HEK293T (cell line): ENCODE measurements around the gene ARID1B.

Experiments
- CTCF ChIA-PET: fragments of 350-600 bp; formaldehyde crosslinking; extraction: SDS; loops from one replicate; lab custom pipeline; 2021; ENCODE audit warnings: antibody characterized with exemption, inconsistent platforms; lab: Yijun Ruan, JAX
- POLR2A ChIA-PET: fragments of 350-600 bp; formaldehyde crosslinking; extraction: SDS; loops from one replicate; lab custom pipeline; 2020; ENCODE audit warnings: antibody characterized with exemption, inconsistent platforms; lab: Yijun Ruan, JAX
- DNase-seq: peaks from one replicate; pipeline ENCODE4 v3.0.0; 2012; ENCODE audit warnings: mixed read lengths; ENCODE audit errors: extremely low spot score
- ARNT ChIP-seq: fragments of 450-650 bp; IDR thresholded peaks from 2 replicates; pipeline ENCODE4 v1.6.1; 2017; ENCODE audit warnings: mild to moderate bottlenecking
- BHLHE40 ChIP-seq: fragments of 450-650 bp; IDR thresholded peaks from 2 replicates; pipeline ENCODE4 v1.6.1; 2016; ENCODE audit warnings: mild to moderate bottlenecking, moderate library complexity, borderline replicate concordance
- CTBP1 ChIP-seq: fragments of 450-650 bp; IDR thresholded peaks from 2 replicates; pipeline ENCODE4 v1.6.1; 2016; ENCODE audit warnings: borderline replicate concordance
- ELF4 ChIP-seq: fragments of 450-650 bp; IDR thresholded peaks from 2 replicates; pipeline ENCODE4 v1.6.1; 2017; ENCODE audit warnings: antibody characterized with exemption
- FOXA1 ChIP-seq: fragments of 450-650 bp; IDR thresholded peaks from 2 replicates; pipeline ENCODE4 v1.6.1; 2016; ENCODE audit warnings: mild to moderate bottlenecking
- FOXK2 ChIP-seq: fragments of 450-650 bp; IDR thresholded peaks from 2 replicates; pipeline ENCODE4 v1.6.1; 2016; ENCODE audit warnings: mild to moderate bottlenecking
- FOXM1 ChIP-seq: fragments of 450-650 bp; IDR thresholded peaks from 2 replicates; pipeline ENCODE4 v1.6.1; 2017; ENCODE audit warnings: mild to moderate bottlenecking, borderline replicate concordance
- HDGF ChIP-seq: fragments of 450-650 bp; IDR thresholded peaks from 2 replicates; pipeline ENCODE4 v1.6.1; 2017; ENCODE audit warnings: antibody characterized with exemption, borderline replicate concordance
- L3MBTL2 ChIP-seq: fragments of 450-650 bp; conservative IDR thresholded peaks from 2 replicates; pipeline ENCODE4 v1.6.1; 2016; ENCODE audit warnings: mild to moderate bottlenecking
- LEF1 ChIP-seq: fragments of 450-650 bp; IDR thresholded peaks from 2 replicates; pipeline ENCODE4 v1.6.1; 2017; ENCODE audit warnings: mild to moderate bottlenecking, borderline replicate concordance
- NFRKB ChIP-seq: fragments of 450-650 bp; IDR thresholded peaks from 2 replicates; pipeline ENCODE4 v1.6.1; 2016; ENCODE audit warnings: mild to moderate bottlenecking, moderate library complexity
- PKNOX1 ChIP-seq: fragments of 450-650 bp; IDR thresholded peaks from 2 replicates; pipeline ENCODE4 v1.6.1; 2016
- SP1 ChIP-seq: fragments of 450-650 bp; IDR thresholded peaks from 2 replicates; pipeline ENCODE4 v1.6.1; 2017
- SUZ12 ChIP-seq: fragments of 450-650 bp; IDR thresholded peaks from 2 replicates; pipeline ENCODE4 v1.6.1; 2016; ENCODE audit warnings: mild to moderate bottlenecking
- TARDBP ChIP-seq: fragments of 450-650 bp; IDR thresholded peaks from 2 replicates; pipeline ENCODE4 v1.6.1; 2016
- ZNF384 ChIP-seq: fragments of 450-650 bp; IDR thresholded peaks from 2 replicates; pipeline ENCODE4 v1.6.1; 2016

The ARID1B gene

GRCh38 chr6:157217894-157218370 lies 440.8 kb downstream of the ARID1B start:
- no peak for TF ChIP-seq HDGF
- no peak for TF ChIP-seq ZNF384
- TF ChIP-seq NFRKB, result no peak
- ChIA-PET POLR2A (no interaction called here), CTCF (no interaction called here)
- DNase-seq, result no peak

GRCh38 chr6:157218371-157219198 lies 441.4 kb downstream of the ARID1B start:
- CTCF ChIA-PET, result interaction anchor here (0.6 to 1.0 kb wide), 2 partner anchors 8 to 74 kb away, joined by 3 read pairs; no protein-coding TSS in a partner anchor
- POLR2A ChIA-PET, result interaction anchor here (0.8 kb wide), 1 partner anchor 8 kb away, joined by 4 read pairs; no protein-coding TSS in a partner anchor
- no peak for DNase-seq
- no peak for TF ChIP-seq PKNOX1
- no peak for TF ChIP-seq HDGF
- no peak for TF ChIP-seq FOXA1
- no peak for TF ChIP-seq TARDBP
- TF ChIP-seq FOXM1, result no peak

- peak; percentile 53 for DNase-seq
- POLR2A ChIA-PET, result interaction anchor here (0.8 kb wide), 1 partner anchor 9 kb away, joined by 4 read pairs; no protein-coding TSS in a partner anchor
- CTCF ChIA-PET, result interaction anchor here (0.6 to 1.0 kb wide), 4 partner anchors 9 to 395 kb away, joined by 3 read pairs; no protein-coding TSS in a partner anchor
- TF ChIP-seq ARNT, result no peak
- no peak for TF ChIP-seq BHLHE40
- no peak for TF ChIP-seq NFRKB
Measured at GRCh38 chr6:157219201-157220200, 442.3 kb downstream of the ARID1B start.

GRCh38 chr6:157220485-157220884 lies 443.3 kb downstream of the ARID1B start:
- POLR2A ChIA-PET, result no interaction called here
- CTCF ChIA-PET, result no interaction called here
- no peak for DNase-seq
- no peak for TF ChIP-seq SP1
- TF ChIP-seq HDGF, result no peak
- TF ChIP-seq L3MBTL2, result no peak
- TF ChIP-seq BHLHE40, result no peak
- no peak for TF ChIP-seq TARDBP
- no peak for TF ChIP-seq SUZ12
- no peak for TF ChIP-seq CTBP1
- no peak for TF ChIP-seq ELF4
- TF ChIP-seq LEF1, result no peak

- ChIA-PET CTCF (no interaction called here), POLR2A (no interaction called here)
- TF ChIP-seq CTBP1 (no peak), LEF1 (no peak), ZNF384 (no peak), PKNOX1 (no peak), HDGF (no peak), BHLHE40 (no peak), FOXM1 (no peak), FOXK2 (no peak), ELF4 (no peak), FOXA1 (no peak), TARDBP (no peak), SUZ12 (no peak), L3MBTL2 (no peak), SP1 (no peak)
- DNase-seq, result no peak
Measured at GRCh38 chr6:157221049-157221816, 444.1 kb downstream of the ARID1B start.

- TF ChIP-seq NFRKB, result no peak
- no peak for TF ChIP-seq L3MBTL2
- no peak for DNase-seq
- ChIA-PET POLR2A (no interaction called here), CTCF (no interaction called here)
Measured at GRCh38 chr6:157221817-157222175, 444.6 kb downstream of the ARID1B start.
